Right renal cortex interstitium (tissue), 3 donors: ENCODE measurements around the gene MSH5. TPM values are rescaled to one million over a fixed set of nuclear protein-coding genes. Genes with fewer than 3 reads are reported as not detected.
A peak's percentile ranks its signal among the peaks of the same experiment; 100 is the strongest.
"Not testable (repeated sequence)": the region's sequence is repeated elsewhere in the genome, so short reads cannot be mapped to it uniquely, and the experiment has no call there.

Source experiments
- DNase-seq, 3 donors: peaks; one replicate each; pipeline ENCODE4 v3.0.0-alpha.2; 2013; ENCODE audit warnings: low read depth in 3 of 3, low spot score in 2 of 3
- polyA plus RNA-seq, 3 donors: library from polyadenylated mRNA; unstranded; fragments of 120-200 nt; gene quantifications; one replicate each; pipeline ENCODE4 v1.2.1, GENCODE V29; 2013; ENCODE audit not compliant: insufficient read length in 3 of 3

The MSH5 gene
- 10 to 100 TPM; 13.8 to 16.7 (median 15.3) TPM for polyA plus RNA-seq

DNA sequence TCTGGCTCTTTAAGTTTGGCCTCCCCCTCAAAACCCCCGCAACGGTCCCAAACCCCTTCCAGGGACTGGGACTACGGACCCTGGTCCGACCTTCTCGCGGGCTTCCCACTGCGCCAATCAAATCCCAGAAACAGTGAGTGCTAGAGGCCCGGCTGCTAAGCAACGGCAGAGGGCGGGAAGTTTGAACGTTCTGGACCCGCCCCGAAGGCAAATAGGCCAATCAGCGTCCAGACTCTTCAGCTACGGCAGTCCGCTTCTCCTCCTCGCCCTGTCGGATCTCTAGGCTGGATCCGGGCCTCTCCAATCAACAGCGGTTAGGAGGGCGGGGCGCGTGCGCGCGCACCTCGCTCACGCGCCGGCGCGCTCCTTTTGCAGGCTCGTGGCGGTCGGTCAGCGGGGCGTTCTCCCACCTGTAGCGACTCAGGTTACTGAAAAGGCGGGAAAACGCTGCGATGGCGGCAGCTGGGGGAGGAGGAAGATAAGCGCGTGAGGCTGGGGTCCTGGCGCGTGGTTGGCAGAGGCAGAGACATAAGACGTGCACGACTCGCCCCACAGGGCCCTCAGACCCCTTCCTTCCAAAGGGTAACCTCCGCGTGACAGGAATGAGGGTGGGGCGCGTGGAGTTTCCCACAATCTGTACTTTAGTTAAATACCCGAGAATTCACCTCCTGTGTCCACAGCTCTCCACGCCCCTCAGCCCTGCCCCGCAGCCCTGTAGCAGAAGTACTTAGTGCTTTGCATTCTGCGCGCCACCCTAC lies at the start of gene MSH5:
Gene MSH5 (plus strand): TSS at position 367 of the 758 bp plus-strand sequence. CDS start 462 bp downstream, outside the sequence.
- DNase-seq = peak; percentile 97 to 100 (median 99)

DNA sequence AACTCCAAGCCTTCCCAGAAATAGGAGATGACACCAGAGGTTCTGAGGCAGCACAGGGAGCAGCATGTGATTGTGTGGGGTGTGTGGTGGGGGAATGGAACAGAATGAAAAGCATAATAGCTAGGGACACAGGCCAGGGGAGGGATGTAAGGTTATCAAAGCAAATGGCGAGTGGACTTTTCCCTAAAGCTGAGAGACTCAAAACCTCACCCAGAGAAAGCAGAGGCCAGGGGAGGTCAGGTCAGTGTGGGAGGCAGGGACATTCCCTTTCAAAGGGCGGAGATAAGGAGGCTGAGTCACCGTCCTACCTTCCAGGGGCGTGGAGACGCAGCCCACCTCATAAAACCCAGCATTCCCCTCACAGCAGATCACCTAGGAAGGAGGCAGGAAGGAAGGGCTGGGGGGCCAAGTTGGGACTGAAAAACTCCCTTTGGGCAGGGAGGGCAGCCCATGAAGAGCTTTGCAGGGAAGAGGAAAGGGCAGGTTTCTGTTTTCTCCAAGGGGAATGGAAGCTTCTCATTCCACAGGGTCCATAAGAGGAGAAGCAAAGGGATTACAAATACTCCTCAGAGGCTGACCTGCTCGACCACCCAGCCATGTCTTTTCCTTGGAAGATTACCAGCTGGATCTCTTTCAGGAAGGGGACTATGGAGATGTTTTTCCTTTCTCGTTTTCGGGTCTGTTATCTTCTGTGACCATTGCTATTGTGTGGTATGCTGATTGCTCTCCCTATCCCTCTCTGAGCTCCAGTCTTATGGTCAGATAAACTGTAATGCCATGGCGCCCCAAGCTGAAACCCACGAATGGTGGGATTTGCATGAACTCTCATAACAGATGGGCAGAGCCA lies 49.4 kb upstream of the MSH5 start:
- no peak for DNase-seq

DNA sequence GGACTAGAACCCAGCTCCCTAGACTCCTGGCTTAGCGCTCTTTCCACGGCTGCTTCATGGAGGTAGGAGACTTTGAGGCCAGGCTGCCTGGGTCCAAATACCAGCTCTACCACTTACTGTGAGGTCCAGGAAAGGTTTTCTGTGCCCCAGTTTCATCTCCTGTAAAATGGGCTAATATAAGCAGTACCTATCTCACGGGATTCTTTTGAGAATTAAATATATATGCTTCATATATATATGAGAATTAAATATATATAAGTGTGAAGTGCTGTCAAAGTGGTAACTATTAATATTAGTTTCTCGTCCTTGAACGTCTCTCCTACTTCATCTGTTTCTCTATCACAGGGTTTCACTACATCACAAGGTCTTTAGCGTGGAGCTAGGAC lies 48.7 kb upstream of the MSH5 start:
- DNase-seq = no peak

DNA sequence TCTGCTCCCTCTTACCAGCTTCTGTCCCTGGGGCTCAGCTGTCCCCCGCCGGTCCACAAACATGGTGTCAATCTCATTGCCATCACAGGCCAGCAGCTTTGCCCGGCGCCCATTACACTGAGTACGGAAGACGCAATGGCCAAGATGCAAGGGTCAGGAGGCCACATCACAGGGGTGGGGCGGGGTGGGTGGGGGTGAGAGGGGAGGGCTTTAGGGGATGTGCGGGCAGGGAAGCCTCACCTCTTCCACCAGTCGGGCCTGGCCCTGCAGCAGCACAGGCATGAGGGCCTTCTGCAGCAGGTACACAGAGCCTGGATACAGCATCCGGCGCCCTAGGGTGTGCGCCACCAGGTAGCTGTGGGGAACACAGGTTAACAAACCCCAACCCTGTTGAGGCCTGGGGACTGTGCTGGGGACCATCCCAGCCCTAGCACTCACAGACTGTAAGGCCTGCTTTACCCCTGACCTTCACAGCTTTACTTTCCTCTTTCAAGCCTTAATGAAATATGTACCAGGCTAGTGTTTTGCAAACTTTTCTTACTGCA lies 48.2 kb upstream of the MSH5 start:
- no peak for DNase-seq

DNA sequence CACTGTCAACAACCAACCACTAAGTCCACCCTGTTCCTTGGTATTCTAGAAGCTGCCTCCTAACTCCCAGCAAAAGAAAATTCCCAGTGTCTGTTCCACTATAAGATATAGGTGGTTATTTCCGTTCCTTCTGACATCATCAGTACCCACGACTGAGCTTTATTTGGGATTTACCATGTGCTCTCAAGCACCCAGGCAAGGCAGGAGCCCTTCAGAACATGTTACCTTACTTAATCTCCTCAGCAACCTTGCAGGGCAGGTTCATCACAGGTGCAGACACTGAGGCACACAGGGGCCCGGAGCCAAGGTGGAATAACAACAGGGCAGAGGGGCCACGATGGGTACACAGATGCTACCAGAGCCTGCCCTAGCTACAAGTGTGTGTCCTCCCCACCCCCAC lies 47.5 kb upstream of the MSH5 start:
- DNase-seq = no peak

DNA sequence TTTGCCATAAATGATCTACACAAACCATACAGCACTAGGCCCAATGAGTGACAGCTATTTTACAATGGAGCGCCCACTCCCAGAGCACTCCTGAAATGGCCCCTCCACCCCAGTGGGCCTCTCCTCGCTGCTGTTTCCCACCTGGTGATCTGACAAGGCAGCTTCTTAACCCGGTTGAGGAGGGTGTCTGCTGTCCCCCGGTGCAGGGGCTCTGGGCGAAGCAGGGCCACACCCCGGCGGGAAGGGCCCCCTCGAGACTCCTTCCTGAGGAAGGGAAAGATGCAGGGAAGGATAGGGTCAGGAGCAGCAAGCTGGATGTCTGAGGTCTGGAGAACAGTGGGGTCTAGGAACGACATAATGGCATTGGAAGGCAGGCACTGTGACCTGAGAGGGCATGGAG lies 46.9 kb upstream of the MSH5 start:
- DNase-seq = no peak

DNA sequence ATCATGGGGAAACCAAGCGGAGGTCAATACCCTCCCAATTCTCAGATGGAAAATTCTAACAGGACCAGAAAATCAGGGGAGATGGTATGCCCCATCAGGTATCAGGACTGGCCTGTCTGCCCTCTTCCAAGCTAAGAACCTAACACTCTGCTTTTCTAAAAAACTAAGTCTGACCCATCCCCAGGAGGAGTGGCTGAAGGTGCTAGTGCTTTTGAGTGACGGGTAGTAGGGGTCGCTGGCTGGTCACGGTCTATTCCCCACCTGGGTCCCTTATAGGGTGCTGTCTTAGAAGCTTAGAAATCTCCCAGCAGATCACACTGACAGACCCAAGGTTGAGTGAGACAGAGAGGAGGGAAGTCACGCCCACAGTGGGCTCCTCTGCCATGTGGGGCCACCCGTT lies 46.3 kb upstream of the MSH5 start:
- no peak for DNase-seq

DNA sequence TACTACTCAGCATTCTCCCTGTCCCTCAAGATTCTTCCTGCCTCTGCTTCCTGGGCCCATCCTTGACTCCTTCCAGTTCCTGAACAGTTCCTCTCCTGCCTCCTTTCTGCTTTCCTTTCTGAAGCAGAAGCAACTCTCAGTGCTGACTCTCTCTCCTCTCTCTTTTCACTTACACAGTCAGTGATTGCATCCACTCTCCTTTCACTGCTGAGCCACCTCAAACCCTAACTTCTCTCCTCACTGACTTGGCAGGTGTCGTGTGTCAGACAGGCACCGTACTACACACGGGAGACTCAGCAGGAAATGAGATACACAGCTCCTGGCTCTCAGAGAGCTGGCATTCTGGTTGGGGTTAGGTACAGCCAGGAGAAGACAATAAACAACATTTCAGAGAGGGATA lies 42.2 kb upstream of the MSH5 start:
- DNase-seq = no peak

DNA sequence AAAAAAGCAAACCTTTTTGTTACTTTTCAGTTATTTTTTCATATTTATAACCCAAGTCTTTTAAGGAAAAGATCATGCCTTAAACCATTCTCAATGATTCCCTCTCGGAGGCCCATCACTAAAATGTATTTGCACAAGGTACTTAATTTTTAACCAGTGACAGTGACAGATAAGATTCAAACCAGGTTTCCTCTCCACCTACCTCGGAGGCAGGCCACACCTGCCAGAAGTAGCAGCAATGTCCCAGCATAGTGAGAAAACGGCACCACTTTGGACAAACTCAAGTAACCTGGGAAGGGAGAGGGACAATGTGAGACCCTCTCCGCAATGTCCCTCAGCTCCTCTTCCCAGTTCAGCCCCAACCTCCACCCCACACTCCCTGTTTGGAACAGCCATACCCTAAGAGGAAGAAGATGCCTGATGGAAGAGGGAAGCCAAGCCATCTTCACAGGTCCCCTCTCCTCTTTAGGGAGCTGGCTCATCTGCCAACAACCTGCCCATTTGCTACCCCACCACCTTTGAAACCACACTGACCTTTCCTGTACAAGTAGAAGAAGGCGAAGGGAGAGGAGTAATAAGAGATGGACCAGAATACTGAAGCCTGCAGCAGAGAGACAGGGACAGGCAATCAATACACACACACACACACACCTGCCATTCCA lies 38.9 kb upstream of the MSH5 start:
- no peak for DNase-seq

DNA sequence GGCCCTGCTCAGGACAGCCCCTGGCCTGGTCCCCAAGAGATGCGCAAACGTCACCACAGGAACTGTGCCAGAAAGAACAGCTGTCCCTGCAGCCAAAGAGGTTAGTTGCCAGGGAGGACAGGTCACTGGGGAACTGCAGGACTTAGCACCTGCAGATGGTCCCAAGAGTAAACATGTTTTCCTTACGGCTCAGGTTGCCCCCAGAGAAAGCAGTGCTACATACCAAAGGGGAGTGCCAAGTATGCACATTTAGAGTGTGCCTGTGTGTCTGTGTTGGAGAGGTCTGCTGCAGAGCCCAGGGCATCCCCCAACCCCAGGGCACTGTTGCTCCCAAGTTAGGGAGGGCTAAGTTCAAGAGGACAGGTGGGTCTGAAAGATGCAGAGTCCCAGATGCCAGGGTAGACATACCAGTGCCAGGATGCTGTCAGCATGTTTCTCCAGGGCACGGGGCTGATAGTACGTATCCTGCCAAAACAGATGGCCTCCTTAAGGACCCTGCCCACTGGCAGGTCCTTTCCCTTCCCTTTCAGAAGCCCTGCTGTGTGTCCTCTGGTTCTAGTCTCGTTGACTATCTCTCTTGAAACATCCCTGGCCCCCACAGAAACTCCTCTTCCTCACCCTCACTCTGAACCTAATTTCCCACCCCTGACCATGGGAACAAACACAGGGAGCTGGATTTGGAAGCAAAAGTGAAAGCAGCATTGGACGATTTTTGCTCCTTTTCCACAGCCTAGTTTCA lies 38.0 kb upstream of the MSH5 start:
- DNase-seq = no peak

DNA sequence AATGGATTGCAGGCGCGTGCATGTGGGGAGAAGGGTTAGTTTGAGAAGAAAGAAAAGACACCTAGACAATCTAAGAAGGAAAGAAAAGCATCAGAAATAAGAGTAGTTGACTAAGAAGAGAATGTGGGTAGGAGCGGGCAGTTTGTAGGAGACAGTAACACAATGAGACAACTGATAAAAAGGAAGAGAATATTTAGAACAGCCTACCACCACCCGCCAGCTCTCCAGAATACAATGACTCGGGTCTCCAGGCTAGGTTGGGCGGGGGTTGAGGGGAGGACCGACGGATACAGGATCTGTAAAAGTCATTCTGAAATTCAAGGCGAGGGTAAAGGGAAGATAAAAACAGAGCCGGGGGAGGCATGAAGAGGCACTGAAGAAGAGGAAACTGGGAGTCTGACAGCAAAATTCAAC lies 37.4 kb upstream of the MSH5 start:
- no peak for DNase-seq

DNA sequence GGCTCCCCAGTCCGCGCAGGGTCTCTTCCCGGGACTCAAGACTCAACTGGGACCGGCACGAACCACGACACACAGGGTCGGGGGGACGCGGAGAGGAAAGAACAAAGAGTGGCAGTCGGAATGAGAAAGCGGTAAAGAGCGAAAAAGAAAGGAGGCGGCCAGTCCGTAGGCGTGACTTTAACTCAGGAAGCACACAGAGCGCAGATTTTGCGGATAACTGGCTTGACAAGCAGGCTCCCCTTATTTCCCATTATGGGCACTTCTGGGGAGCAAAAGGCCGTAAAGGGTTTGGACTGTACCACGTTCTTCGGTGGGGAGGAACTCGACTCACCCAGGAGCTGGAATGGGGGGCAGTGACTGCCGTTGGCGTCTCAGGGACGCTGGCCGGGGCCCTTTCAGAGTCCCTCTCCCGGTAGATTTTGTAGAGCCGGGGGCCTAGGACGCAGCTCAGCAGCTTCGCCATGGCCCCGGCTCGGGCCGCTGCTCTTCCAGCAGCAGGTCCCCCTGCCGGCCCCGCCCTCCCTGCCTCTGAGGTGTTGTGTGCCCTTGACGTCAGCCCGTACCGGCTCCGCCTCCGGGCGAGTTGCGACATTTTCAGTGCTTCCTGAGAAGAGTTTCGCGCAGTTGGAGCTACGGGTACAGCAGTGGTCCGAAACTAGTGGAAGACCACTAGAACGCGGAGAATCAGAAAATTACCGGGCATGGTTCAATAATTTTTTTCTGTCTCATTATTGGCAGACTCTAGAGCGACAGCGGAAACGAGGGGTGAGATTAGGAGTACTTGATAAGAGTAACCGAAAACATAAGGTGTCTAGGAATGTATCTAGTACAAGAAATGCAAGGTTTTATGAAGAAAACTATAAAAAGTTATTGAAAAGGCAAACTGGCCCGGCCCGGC lies 36.7 kb upstream of the MSH5 start, which contains the start of gene ABHD16A:
Gene ABHD16A (minus strand): TSS at position 506 of the 898 bp plus-strand sequence. CDS start 43 bp downstream, at position 463.
- peak; percentile 94 to 98 (median 97) for DNase-seq

DNA sequence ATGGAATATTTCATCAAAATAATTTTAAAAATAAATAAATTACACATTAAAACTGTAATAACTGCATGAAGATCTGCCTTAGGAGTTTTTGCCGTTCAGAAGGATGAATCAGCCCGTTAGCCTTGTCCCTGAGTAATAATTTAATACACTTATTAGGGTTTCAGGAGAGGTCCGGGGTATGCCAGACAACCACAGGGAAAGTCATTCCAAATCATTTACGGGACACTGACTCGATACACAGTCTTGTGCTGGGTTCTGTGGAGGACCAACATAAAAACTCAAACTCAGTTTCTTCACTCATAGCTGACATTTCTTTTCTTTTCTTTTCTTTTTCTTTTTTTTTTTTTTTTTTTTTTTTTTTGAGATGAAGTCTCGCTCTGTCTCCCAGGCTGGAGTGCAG lies 33.9 kb upstream of the MSH5 start:
- DNase-seq = no peak

DNA sequence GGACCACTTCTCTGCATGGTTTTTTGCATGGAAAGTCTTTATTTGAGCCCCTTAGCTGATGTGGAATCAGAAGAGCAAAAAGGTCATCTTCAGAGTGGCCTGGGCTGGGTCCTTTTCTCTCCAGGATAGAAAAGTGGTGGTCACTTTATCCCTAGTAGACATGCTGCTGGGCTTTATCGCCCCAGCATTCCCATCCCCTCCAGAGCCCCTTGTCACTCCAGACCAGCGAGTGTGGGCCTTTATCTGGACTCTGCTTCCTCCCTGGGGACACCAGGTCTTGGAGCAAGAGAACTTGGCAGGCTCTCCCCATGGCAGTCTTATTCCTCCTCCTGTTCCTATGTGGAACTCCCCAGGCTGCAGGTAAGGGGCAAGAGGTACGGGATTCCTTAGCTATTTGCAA lies 33.2 kb upstream of the MSH5 start, which contains the start of gene LY6G6F:
Gene LY6G6F (plus strand): TSS at position 268 of the 400 bp plus-strand sequence. CDS start 41 bp downstream, at position 309.
- DNase-seq = no peak

DNA sequence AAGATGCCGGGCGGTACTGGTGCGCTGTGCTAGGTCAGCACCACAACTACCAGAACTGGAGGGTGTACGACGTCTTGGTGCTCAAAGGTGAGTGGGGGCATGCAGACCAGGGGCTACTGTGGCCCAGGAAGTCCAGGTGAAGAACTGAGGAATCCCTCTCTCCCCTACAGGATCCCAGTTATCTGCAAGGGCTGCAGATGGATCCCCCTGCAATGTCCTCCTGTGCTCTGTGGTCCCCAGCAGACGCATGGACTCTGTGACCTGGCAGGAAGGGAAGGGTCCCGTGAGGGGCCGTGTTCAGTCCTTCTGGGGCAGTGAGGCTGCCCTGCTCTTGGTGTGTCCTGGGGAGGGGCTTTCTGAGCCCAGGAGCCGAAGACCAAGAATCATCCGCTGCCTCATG lies 32.1 kb upstream of the MSH5 start:
- DNase-seq = no peak

DNA sequence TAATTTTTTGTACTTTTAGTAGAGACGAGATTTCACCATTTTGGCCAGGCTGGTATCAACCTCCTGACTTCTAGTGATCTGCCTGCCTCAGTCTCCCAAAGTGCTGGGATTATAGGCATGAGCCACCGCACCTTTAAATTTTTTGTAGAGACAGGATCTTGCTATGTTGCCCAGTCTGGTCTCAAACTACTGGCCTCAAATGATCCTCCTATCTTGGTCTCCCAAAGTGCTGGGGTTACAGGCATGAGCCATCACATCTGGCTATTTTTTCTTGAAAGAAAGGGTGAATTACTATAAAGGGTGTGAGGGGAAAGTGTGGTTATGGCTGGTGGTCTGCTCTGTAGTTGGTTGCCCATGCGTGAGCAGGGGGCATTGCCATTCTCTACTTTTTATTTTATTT lies 31.6 kb upstream of the MSH5 start:
- no peak for DNase-seq

DNA sequence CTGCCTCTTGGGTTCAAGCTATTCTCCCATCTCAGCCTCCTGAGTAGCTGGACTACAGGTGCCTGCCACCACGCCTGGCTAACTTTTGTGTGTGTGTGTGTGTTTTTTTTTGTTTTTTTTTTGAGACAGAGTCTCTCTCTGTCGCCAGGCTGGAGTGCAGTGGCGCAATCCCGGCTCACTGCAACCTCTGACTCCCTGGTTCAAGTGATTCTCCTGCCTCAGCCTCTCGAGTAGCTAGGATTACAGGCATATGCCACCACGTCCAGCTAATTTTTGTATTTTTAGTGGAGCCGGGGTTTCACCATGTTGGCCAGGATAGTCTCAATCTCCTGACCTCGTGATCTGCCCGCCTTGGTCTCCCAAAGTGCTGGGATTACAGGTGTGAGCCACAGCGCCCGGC lies 30.6 kb upstream of the MSH5 start:
- DNase-seq = not testable (repeated sequence)

DNA sequence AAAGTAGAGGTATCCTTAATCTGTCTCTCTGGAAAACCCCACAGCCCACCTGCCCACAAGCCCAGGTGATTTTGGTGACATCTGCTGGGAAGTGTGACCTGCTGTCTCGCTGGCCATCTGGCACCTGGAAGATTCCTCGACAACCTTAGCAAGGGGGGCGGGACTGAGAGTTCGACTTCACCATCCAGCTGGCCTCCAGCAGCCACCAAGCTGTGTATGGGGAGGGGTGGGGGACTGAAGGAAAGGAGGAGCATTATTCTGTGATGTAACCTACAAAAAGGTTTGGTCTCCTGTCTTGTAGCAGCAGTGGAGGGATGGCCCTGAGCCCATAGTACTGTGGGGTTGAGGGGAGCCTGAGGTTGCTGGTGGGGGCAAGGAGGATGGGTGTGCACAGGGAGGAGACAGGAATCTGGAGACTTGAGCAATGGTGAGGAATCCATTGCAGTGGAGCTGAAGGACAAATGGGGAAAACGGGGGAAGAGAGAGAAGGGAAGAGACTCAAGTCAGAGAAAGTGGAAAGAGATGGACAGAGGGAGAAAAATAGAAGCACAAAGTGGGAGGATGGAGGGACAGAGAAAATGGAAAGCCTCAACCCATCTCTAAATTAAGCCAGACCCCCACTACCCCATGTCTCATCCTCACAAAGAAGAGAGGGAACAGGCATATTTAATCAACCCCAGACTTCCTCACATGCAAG lies 29.1 kb upstream of the MSH5 start:
- DNase-seq = no peak

DNA sequence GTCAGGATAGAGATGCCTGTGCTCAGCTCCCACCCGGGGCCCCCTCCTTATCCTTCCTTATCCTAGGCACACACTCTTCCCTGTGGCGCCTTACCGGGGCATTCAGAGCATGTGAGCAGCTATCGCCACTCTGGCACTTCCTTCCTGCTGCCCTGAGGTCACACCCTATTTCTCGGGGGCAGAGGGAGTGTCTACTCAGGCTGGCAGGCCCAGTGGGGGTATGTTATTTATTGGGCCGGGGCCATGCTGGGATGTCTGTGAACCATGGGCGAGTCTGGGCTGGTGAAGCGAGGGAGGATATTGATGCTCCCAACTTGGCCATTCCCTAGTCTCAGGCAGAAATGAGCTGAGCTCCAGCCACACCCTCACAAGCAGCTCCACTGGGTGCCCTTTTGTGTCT lies 28.6 kb upstream of the MSH5 start:
- DNase-seq = no peak
